ENCODE measurements around the gene KCNQ1OT1.

KCNQ1OT1 gene

GRCh38 chr11:2737866-2738265, 38.1 kb upstream of the KCNQ1OT1 start:
- in situ Hi-C loops (cut with HindIII; ENCODE audit: low sequenced_read_pairs), result loop anchor here (5.0 kb wide), 1 partner anchor 94 kb away; no protein-coding TSS in a partner anchor

- in situ Hi-C loops (cut with HindIII; ENCODE audit: low sequenced_read_pairs), result loop anchor here (5.0 kb wide), 1 partner anchor 95 kb away; no protein-coding TSS in a partner anchor
These were observed 37.4 kb upstream of the KCNQ1OT1 start for GRCh38 chr11:2737226-2737590.

- in situ Hi-C loops (cut with HindIII; ENCODE audit: low sequenced_read_pairs), result loop anchor here (5.0 kb wide), 1 partner anchor 96 kb away; no protein-coding TSS in a partner anchor
These were observed 36.9 kb upstream of the KCNQ1OT1 start for GRCh38 chr11:2736577-2737225.

- in situ Hi-C loops (cut with HindIII; ENCODE audit: low sequenced_read_pairs), result loop anchor here (5.0 kb wide), 1 partner anchor 97 kb away; no protein-coding TSS in a partner anchor
These were observed 35.3 kb upstream of the KCNQ1OT1 start for GRCh38 chr11:2735053-2735589.

- in situ Hi-C loops (cut with HindIII; ENCODE audit: low sequenced_read_pairs), result loop anchor here (5.0 kb wide), 1 partner anchor 98 kb away; no protein-coding TSS in a partner anchor
These were observed 34.6 kb upstream of the KCNQ1OT1 start for GRCh38 chr11:2734181-2735052.

GRCh38 chr11:2732940-2733628, 33.3 kb upstream of the KCNQ1OT1 start:
- in situ Hi-C loops (cut with HindIII; ENCODE audit: low sequenced_read_pairs), result no loop called here

- in situ Hi-C loops (cut with HindIII; ENCODE audit: low sequenced_read_pairs), result no loop called here
These were observed 32.6 kb upstream of the KCNQ1OT1 start for GRCh38 chr11:2732261-2732939.

- in situ Hi-C loops (cut with HindIII; ENCODE audit: low sequenced_read_pairs), result no loop called here
These were observed 31.6 kb upstream of the KCNQ1OT1 start for GRCh38 chr11:2731130-2732125.

- in situ Hi-C loops (cut with HindIII; ENCODE audit: low sequenced_read_pairs), result no loop called here
These were observed 30.7 kb upstream of the KCNQ1OT1 start for GRCh38 chr11:2730272-2731129.

- in situ Hi-C loops (cut with HindIII; ENCODE audit: low sequenced_read_pairs), result no loop called here
These were observed 30.0 kb upstream of the KCNQ1OT1 start for GRCh38 chr11:2729841-2730240.

- in situ Hi-C loops (cut with HindIII; ENCODE audit: low sequenced_read_pairs), result no loop called here
These were observed 29.0 kb upstream of the KCNQ1OT1 start for GRCh38 chr11:2728663-2729332.

- in situ Hi-C loops (cut with HindIII; ENCODE audit: low sequenced_read_pairs), result no loop called here
These were observed 28.4 kb upstream of the KCNQ1OT1 start for GRCh38 chr11:2728128-2728662.

GRCh38 chr11:2726964-2727363, 27.2 kb upstream of the KCNQ1OT1 start:
- in situ Hi-C loops (cut with HindIII; ENCODE audit: low sequenced_read_pairs), result no loop called here

GRCh38 chr11:2725368-2726300, 25.8 kb upstream of the KCNQ1OT1 start:
- in situ Hi-C loops (cut with HindIII; ENCODE audit: low sequenced_read_pairs), result no loop called here

GRCh38 chr11:2724653-2725367, 25.0 kb upstream of the KCNQ1OT1 start:
- in situ Hi-C loops (cut with HindIII; ENCODE audit: low sequenced_read_pairs), result loop anchor here (5.0 kb wide), 1 partner anchor 38 kb away; no protein-coding TSS in a partner anchor

- in situ Hi-C loops (cut with HindIII; ENCODE audit: low sequenced_read_pairs), result loop anchor here (5.0 kb wide), 1 partner anchor 37 kb away; no protein-coding TSS in a partner anchor
These were observed 24.3 kb upstream of the KCNQ1OT1 start for GRCh38 chr11:2724104-2724503.

Data from DLD1 (cell line).